ENCODE results near the gene TMEM205. TPM values are rescaled to one million over a fixed set of nuclear protein-coding genes. Genes with fewer than 3 reads are reported as not detected.

The TMEM205 gene
- total RNA-seq, 1 experiment from 2014 or later: 224 TPM

DNA sequence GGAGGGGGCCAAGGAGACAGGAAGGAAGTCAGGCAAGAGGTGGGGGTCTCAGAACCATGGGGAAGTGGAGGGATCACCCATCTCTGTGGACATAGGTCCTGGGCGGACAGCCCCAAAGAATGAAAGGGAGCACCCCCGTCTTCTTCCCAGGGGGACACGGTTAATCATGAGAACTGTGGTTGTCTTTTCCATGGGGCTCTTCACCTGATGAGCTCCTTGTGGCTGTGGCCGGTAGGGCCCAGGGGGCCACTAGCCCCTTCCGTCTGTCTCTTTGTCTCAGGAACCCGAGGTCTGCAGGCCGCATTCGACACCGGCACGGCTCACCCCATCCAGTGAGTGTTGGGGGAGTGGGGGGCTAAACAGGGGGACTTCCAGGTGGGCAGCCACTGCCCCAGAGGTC is 17.8 kb upstream of the TMEM205 start:
- TF ChIP-seq, protein P1, sequence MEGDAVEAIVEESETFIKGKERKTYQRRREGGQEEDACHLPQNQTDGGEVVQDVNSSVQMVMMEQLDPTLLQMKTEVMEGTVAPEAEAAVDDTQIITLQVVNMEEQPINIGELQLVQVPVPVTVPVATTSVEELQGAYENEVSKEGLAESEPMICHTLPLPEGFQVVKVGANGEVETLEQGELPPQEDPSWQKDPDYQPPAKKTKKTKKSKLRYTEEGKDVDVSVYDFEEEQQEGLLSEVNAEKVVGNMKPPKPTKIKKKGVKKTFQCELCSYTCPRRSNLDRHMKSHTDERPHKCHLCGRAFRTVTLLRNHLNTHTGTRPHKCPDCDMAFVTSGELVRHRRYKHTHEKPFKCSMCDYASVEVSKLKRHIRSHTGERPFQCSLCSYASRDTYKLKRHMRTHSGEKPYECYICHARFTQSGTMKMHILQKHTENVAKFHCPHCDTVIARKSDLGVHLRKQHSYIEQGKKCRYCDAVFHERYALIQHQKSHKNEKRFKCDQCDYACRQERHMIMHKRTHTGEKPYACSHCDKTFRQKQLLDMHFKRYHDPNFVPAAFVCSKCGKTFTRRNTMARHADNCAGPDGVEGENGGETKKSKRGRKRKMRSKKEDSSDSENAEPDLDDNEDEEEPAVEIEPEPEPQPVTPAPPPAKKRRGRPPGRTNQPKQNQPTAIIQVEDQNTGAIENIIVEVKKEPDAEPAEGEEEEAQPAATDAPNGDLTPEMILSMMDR (conservative IDR thresholded peaks at IDR 0.05; ENCODE audit: low read depth, low read length): no peak
- TF ChIP-seq EZH2 (IDR thresholded peaks at IDR 0.05; ENCODE audit: low read length, unreplicated experiment) (no peak), EZH2phosphoT487 (IDR thresholded peaks at IDR 0.05; ENCODE audit: borderline replicate concordance, low read length) (no peak)
- Histone ChIP-seq H3K4me2 (ENCODE audit: low read length) (no peak overlapping the region), H3K9me2 (replicated peaks; ENCODE audit: low read length) (no peaks in the 10 kb centered on the region), H3K9ac (ENCODE audit: low read length) (no peak overlapping the region), H3K27me3 (ENCODE audit: low read length) (no peaks in the 10 kb centered on the region), H3F3A (ENCODE audit: low read length, unreplicated experiment) (no peaks in the 10 kb centered on the region), H4K20me1 (ENCODE audit: low read length) (no peaks in the 10 kb centered on the region), H3K9me3 (ENCODE audit: low read length) (no peaks in the 10 kb centered on the region), H3K4me1 (ENCODE audit: insufficient read depth, low read length) (no peaks in the 10 kb centered on the region), H3K27ac (ENCODE audit: low read length) (no peak overlapping the region), H2AFZ (ENCODE audit: low read length) (no peak overlapping the region), H3K4me3 (ENCODE audit: low read length) (no peak overlapping the region), H3K79me2 (ENCODE audit: low read length) (no peaks in the 10 kb centered on the region), H3K36me3 (ENCODE audit: low read depth, low read length) (peaks cover 3% of the 10 kb centered on the region; the same call in 1 of the 2 replicates)
- DNase-seq: no peak
- ATAC-seq: no peak
- ChIA-PET POLR2A (ENCODE audit: unreplicated experiment) (no interaction called here), CTCF (no interaction called here)
- BruUV-seq (replicated peaks): no TSS peak
- intact Hi-C loops (cut with micrococcal nuclease): no loop called here

GRCh38 chr19:11361771-11362731 is 16.0 kb upstream of the TMEM205 start:
- no peaks in the 10 kb centered on the region for H3F3A ChIP-seq (ENCODE audit: low read length, unreplicated experiment)
- no TSS peak for BruUV-seq (replicated peaks)

More at GRCh38 chr19:11361771-11362731, 16.0 kb upstream of the TMEM205 start:
- H3K4me3 ChIP-seq (ENCODE audit: low read length): no peak overlapping the region
- no peaks in the 10 kb centered on the region for H3K4me1 ChIP-seq (ENCODE audit: insufficient read depth, low read length)
- no peaks in the 10 kb centered on the region for H3K9me2 ChIP-seq (replicated peaks; ENCODE audit: low read length)
- no peak for DNase-seq
- no peak overlapping the region for H3K9ac ChIP-seq (ENCODE audit: low read length)
- H3K27ac ChIP-seq (ENCODE audit: low read length): no peak overlapping the region
- H3K27me3 ChIP-seq (ENCODE audit: low read length): no peaks in the 10 kb centered on the region
- POLR2A ChIA-PET (ENCODE audit: unreplicated experiment): no interaction called here
- intact Hi-C loops (cut with micrococcal nuclease): no loop called here
- H3K36me3 ChIP-seq (ENCODE audit: low read depth, low read length): peaks cover 3% of the 10 kb centered on the region; the same call in 1 of the 2 replicates
- no peaks in the 10 kb centered on the region for H4K20me1 ChIP-seq (ENCODE audit: low read length)
- H2AFZ ChIP-seq (ENCODE audit: low read length): no peak overlapping the region
- H3K4me2 ChIP-seq (ENCODE audit: low read length): no peak overlapping the region
- no peak for ATAC-seq
- H3K79me2 ChIP-seq (ENCODE audit: low read length): no peaks in the 10 kb centered on the region
- CTCF ChIA-PET: no interaction called here
- H3K9me3 ChIP-seq (ENCODE audit: low read length): no peaks in the 10 kb centered on the region
- TF ChIP-seq EZH2 (IDR thresholded peaks at IDR 0.05; ENCODE audit: low read length, unreplicated experiment) (no peak), EZH2phosphoT487 (IDR thresholded peaks at IDR 0.05; ENCODE audit: borderline replicate concordance, low read length) (no peak)
- TF ChIP-seq, protein P1 (conservative IDR thresholded peaks at IDR 0.05; ENCODE audit: low read depth, low read length): no peak
